SK-N-MC (cell line): Measurements from ENCODE around the gene ERAL1.

Source experiments
- EZH2 ChIP-seq: fragments of 200-600 bp; sonication (generic); IDR thresholded peaks from one replicate; pipeline ENCODE4 v1.6.1; 2017; ENCODE audit warnings: antibody characterized with exemption
- POLR2AphosphoS5 ChIP-seq: IDR thresholded peaks from 2 replicates; pipeline ENCODE4 v1.6.1; 2012; ENCODE audit warnings: mild to moderate bottlenecking, low read depth, low read length, borderline replicate concordance

DNA sequence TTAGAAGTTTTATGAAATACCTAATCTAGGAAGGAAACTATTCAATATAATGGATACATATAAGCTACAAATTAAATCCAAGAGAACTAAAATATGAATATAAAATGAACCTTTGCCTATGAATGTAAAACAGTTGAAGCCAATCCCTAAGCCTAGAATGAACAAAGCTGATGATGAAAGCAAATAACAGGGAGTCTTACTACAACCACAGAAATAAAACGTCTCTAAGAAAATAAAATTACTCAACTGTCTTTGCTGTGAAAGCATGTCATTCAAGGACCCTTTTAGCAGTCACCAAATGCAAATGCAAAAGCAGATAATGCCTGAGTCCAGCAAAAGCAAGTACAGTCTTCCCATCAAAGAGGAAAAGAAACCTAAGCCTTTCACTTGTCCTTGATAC, 35.2 kb upstream of the ERAL1 start:
- TF ChIP-seq POLR2AphosphoS5 (no peak), EZH2 (no peak)
